ENCODE data around the gene MRPS6.

MRPS6 gene

DNA sequence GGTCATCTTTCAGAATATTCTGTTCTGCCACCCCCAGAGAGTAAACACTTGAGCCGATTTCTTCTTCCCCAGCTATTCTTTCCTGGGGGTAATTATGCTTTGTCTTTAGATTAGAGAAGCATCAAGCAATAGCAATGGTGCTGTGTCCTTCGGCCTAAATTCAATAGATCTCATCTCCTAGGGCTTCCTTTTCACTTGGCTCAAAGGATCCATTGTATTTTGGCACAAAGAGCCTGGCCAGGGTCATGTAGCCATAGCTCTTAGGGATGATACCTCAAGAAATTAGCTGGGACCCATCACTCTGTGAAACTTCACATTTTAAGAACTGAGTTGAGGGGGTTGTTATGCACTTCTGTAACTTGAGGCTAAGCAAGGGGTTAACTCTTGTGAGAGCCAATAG lies 27.0 kb downstream of the MRPS6 start:
- no peak for DNase-seq (ENCODE audit: low spot score)

DNA sequence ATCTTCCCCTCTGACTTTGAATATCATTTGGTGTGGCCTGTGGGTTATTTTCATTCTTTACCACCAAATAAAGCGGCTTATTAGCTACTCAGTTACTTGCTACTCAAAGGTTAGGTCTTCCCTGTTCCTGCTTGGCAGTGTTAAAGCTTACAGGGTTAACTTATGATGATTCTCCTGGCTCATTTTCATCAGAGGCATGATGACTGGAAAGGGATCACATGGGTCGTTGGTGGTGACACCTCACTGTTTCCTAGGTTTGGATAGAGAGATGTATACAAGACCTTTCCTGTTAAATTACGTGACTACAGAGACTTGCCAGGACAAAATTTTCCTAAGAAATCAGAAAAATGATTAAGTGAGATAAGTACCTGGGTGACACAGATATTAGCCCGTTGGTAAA lies 27.4 kb downstream of the MRPS6 start:
- no peak for DNase-seq (ENCODE audit: low spot score)

DNA sequence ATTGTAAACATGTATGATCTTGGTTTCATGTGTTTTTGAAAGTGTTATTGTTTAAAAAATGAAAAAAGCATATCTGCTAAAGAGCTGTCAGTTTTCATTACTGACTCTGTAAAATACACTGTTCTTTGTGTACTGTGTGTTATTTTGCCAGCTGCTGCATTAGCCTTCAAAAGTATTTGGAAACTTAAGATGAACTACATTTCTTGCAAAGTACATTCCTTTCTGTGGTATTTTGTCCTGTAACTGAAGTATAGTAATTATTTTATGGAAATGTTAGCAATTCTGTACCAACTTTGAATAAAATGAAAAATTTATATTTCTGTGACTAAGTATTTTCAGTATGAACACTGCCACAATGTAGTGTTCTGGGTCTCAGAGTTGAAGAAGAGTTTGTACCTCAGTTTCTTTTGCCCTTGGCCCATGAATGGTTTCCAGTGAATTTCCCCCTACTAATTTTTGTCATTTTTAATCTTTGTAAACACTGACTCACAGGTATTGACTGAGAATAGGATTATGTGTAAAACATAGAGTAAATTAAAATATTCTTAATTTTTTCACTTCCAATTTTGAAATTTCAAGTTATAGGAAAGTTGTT lies 32.7 kb downstream of the MRPS6 start:
- no peak for DNase-seq (ENCODE audit: low spot score)

DNA sequence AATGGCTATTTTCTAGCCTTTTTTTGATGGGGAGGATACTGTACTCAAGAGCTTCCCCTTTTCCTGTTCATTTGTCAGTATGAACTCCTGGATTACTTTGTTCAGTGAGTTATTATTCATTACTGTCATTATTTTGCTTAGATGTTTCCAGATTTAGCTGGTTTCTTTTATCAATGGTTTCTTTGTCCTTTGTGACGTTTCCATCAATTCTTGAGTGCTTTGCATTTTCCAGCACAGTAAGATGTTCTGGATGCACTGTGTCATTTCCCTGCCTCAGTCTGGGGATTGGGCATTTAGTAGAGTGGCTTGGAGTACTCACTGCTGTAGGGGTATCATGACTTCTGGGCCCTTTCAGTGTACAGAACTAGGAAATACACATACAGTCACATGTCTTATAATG lies 34.2 kb downstream of the MRPS6 start:
- DNase-seq (ENCODE audit: low spot score), result no peak

DNA sequence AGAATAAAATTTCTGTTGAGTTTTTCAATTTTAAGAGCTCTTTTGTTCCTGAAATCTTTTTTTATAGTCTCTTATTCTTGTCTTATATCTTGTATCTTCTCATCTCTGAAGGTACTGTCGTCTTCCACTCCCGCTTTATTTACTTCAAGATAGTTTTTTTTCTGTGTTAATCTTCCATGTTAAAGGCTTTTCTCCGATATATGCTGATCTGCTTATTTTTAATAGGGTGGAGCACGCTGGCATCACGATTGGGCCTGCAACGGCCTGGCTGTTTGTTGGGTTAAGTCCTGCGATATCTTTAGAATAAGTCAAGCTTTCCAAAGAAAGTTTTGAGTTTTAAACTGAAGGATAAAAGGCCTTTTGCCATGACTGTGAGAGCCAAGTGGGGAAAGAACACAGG lies 35.7 kb downstream of the MRPS6 start:
- DNase-seq (ENCODE audit: low spot score), result no peak

DNA sequence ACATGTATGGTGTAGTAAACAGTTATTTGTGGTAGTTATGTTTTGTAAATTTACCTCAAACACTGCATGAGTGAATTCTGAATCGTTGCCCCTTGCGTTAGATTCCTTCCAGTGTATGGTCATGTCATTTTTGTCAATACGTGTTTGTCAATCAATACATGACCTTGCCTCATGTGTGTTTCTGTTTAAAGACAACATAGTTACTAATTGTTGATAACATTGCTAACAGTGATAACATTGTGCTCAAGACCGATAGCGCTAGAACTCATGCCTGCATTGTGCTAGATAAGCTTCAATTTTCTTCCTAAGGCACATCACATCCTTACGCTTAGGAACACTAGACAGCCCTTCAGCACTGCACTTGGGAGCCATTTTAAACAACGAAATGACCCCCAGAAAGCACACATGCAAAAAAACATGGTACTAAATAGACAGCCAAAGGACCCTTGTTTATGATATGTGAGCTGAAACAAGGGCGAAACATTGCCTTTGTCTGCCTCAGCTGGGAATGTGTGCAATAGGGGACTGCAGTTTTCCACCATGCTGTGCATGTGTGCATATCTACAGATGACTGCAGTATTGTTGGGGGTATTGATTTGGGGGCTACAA lies 37.3 kb downstream of the MRPS6 start:
- DNase-seq (ENCODE audit: low spot score), result no peak

DNA sequence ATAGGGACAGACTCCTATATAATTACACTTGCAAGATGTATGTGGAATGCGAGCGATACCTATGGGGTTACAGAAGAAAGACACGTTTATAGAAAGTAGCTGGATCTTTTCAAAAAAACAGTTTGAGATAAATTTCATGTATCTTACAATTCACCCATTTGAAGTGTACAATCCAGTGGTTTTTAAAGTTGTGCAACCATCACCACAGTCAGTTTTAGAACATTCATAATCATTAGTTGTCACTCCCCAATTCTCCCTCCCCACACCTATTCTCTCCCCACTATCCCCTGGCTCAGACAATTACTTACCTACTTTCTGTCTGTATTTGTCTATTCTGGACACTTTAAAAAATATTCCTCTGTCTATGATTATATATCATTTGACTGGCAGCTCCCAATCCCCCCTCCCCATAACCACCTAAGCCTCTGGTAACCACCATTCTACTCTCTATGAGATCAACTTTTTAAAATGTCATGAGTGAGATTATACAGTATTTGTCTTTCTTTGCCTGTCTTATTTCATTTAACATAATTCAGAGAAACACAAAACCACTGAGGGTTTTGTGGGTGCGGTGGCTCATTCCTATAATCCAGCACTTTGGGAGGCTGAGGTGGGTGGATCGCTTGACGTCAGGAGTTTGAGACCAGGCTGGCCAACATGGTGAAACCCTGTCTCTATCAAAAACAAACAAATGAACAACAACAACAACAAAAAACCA lies 39.1 kb downstream of the MRPS6 start:
- DNase-seq (ENCODE audit: low spot score), result no peak

DNA sequence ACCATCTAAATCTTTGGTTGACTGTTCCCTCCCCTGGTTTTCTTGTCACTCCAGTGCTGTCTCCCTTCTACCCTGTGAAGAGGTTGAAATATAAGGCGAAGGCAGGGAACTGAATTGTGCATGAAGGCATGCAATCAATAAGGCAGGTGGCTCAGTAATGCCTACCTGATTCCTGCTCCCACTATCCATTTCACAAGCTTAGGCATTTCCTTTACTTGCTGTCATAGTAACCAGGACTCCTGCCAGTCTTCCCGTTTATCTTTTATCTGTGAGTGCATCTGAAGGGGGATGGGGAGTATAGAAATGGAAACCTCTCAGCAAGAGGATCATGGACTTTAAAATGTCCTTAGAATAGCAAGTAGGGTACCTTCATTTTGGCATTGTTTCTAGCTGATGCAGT lies 40.5 kb downstream of the MRPS6 start:
- DNase-seq (ENCODE audit: low spot score), result no peak

DNA sequence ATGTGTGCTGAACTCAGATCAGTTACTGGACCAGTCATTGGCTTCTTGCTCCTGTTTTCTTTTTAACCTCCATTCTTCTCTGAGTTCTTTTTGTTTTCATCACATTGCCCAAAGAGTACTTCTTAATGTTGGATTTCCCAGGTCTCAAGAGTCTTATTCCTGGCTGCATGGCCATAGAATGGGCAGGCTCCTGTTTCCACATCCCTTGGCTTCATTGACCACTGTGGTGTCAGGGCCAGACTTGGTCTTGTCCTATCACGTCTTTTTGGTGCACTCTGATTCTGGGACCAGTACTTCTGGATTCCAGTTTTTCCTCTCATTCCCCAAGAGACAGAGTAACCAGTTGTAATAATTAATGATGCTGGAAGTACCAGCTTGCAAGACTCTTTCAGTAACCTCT lies 41.8 kb downstream of the MRPS6 start:
- no peak for DNase-seq (ENCODE audit: low spot score)

DNA sequence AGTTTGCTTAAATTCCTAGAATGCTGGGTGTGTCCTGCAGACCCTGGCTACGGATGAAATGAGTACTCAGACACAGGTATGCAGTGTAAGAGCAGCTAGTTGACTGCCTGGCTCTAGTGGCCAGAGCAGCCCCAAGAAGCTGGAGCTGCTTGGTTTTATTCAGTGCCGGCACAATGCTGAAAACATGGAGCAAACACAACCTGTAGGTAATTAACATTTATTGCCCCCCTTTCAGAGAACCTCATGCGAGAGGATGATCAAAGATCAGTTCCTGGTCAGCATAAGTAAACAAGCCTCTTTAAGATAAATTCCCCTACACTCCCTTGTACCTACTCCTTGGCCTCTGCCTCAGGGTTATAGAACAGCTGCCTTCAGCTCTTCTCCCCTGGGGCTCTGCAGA lies 43.2 kb downstream of the MRPS6 start:
- DNase-seq (ENCODE audit: low spot score), result no peak

DNA sequence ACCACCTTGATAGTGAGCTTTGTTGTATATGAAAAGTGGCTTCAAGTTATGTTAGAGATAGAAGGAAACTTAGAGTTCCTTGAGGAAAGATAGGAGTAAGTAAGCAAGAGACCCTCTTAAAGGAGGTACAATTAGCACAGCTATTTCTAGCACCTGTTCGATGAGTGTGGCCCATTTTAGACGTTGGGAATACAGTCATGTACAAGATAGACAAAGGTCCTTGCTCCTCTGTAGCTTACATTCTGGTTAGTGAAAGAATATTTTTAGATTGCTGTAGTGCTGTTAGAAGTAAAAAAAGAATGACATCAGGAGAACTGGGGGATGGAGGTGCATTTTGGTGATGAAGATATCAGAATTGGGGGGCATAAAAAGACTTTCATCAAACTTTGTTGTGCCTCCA lies 47.5 kb downstream of the MRPS6 start:
- no peak for DNase-seq (ENCODE audit: low spot score)

DNA sequence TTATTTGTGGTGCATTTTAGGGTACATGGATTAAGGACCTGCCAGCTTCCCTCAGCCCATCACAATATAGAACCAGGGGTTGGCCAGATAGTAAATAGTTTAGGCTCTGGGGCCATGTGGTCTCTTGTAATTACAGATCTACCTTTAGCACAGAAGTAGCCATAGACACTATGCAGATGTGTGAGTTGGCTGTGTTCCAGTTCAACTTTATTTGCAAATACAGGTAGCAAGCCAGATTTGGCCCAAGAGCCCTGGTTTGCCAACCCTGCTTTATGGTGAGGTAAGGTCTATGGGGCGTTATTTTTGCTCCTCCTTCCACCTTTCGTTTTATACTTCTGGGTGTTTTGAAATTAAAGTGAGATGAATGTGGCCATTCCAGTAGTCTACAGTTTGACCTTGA lies 48.7 kb downstream of the MRPS6 start:
- no peak for DNase-seq (ENCODE audit: low spot score)

DNA sequence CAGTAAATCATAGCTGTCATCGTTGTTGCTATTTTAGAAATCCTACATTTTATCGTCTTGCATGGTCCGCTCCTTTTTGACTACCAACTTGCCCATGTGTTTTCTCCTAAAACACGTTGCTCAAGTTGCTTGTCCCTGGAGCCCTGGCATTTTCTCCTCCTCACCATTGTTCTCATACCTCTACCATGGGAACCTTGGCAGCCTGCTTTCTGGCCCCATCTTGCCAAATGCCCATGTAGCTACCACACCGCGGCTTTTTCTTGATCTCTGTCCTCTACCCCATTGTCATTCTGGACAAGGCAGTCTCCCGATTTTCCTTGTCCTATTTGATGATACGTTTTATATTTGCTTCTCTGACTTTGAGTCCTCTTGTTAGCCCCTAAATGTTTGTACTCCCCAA lies 50.2 kb downstream of the MRPS6 start:
- DNase-seq (ENCODE audit: low spot score), result no peak

DNA sequence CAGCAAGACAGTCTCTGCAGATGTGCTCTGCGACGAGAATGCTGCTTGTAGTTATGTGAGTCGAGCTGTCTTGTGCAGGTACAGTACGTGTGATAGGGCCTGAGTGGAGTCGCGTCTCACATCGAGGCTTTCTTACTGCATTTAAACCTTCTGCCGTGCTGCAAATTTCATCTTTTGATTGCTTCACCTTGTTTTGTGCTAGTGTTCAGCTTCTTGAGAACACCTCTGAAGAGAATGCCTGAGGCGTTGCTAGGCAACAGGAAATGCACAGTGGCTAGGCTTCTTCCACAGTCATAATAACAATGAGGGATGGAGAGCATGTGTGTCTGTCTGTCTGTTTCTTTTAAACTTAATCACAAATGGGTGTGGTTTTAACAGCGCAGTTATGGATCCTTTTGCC lies 52.9 kb downstream of the MRPS6 start:
- no peak for DNase-seq (ENCODE audit: low spot score)

DNA sequence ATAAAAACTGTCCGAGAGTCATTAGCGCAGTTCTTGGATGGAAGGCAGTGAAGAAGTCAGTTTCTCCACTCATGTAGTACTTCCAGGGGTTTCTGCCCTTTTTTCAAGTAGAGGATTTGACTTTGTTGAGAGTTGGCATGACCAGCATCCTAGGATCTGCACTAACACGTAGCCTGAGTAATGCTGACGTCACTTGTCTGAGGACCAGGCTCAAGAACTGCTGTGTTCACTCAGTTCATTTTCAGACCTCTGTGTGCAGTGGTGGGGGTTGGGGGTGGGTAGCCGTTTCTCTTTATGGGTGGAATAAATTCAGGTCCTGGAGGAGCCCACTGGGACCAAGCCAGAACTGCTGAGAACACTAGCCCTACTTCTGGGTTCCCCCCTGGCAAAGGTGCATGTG lies 53.3 kb downstream of the MRPS6 start:
- DNase-seq (ENCODE audit: low spot score), result no peak

DNA sequence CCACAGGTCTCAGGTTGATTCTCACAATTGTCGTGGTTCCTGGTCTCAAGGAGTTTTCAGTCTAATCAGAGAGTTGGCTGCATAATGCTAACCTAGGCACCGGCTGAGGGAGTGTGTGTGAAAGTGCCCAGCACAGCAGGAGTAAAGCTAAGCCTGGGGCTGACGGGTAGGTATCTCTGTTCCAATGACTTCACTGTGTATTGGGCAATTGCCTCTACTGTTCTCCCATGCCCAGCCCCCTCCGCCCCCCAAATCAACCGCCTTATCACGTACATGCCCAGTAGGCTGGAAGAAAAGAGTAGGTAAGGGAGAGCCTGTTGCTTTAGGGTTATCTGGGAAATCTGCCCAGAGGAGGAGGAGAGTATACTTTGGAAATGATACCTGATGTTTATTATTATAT lies 54.7 kb downstream of the MRPS6 start:
- no peak for DNase-seq (ENCODE audit: low spot score)

DNA sequence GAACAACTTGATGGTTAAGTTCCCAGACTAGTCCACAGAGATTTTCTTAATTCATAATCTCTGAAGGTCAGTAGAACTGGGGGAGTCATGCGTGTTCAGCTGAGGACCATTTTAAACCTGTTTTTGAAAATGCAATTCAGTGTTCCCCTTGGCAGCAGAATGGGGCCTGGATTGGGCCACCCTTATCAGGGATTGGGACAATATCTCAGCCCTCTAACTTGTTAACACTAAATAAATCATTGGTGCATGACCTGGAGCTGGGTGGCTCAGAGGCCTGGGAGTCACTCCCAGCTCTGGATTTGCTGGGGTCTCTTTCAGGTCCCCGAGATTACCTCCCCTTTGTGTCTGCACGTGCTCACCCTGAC lies 55.3 kb downstream of the MRPS6 start:
- no peak for DNase-seq (ENCODE audit: low spot score)

DNA sequence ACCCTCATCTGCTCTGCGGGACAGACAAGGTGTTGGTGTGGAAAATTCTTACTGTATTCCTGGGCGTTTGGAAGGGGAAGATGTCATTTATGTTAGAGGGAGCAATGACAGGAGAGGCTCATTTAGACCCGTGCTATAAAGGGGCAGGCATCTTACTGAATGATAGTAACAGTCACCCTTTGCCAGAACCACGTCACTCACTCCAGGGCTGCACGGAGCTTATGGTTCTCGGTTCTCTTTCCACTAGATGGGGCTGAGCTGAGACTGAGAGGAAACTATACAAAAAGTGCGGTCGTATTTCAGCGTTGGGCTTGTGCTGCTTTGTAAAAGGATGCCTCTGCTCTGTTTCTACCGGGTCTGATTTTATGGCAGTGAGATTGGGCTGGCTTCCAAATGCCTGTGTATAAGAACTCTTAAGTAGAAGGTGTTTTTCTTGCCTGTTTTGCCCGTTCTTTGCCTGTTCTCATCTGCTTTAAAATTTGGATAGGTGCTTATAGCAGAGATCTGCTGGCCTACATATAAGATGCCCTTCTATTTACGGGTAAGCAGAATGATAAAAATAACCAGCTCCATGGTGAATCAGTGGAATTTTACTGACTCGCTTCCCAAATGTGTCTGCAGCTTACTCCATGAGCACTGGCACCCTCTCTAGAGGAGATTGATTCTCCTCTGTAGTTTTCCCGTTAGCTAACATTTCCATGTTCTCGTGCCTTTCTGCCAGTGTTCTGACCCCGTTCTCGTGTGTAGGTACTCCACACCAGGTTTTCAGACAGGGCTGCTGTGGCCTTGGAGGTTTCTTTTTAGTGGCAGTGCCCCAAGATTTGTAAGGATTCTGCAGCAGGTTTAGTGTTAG lies 55.9 kb downstream of the MRPS6 start:
- peak; percentile 93 for DNase-seq (ENCODE audit: low spot score)

DNA sequence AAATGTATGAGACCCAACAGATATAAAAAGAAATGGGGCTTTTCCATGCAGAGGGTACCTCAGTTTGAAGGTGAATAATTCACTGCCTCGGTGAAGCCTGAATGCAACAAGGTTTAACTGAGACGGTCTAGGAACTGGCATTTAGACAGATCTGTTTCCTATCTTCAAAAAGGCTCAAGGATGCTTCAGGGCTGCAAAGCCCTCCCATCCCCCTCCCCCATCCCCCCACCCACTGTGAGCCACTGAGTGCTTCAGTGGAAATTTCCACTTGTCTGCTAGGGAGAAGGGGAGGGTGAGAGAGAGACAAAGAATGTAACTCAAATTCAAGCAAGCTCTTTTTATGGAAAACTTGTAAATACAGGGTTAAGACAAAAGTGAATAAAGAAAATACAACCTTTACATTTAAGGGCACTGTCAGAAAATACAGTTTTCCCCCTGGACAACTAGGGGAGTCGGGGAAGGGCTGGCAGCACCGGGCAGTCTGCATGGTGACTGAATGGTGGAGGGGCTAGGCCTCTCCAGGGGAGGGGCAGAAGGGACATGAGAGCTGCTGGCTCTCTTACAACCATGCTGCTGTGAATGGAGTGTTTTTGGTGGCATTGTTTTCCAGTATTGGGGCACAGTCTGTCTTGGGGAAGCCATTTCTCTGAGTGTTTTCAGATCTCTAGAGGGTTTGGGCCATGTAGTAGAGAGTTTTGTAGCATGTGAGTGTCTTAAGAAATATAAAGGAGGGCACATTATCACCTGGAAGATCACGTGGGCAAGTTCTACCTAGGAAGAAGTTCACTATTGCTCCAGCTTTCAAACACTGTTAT lies 56.7 kb downstream of the MRPS6 start:
- peak; percentile 72 for DNase-seq (ENCODE audit: low spot score)

DNA sequence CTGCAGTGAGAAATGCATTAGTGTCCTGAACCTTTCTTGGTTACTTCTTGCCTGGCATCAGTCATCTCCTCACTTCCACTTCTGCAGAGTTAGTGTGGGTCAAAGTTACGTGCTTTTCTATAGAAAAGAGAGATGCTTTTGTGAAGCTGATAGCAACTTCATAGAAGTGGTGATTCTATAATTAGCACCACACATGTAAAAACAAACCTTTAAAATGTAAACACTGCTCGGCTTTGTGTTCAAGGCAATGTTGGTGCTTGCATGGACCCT lies 57.3 kb downstream of the MRPS6 start:
- no peak for DNase-seq (ENCODE audit: low spot score)

DNA sequence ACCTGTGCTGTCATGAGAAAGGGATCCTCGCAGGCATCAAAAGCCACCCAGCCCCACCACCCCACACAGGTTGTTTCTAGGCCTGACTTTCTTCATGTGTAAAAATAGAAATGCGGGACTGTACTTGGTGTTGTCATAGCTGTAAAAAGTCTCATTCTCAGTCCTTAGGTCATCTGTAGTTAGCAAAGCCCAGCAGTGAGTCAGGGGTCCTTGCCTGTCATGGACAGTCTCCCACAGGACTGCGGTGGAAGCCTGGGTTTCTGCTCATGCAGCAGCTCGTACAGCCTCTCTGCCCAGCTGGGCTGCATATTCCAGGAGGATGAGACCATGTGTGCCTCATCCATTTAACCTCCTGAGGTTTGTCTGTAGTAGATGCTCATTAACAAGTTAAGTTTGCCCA lies 58.2 kb downstream of the MRPS6 start:
- no peak for DNase-seq (ENCODE audit: low spot score)

DNA sequence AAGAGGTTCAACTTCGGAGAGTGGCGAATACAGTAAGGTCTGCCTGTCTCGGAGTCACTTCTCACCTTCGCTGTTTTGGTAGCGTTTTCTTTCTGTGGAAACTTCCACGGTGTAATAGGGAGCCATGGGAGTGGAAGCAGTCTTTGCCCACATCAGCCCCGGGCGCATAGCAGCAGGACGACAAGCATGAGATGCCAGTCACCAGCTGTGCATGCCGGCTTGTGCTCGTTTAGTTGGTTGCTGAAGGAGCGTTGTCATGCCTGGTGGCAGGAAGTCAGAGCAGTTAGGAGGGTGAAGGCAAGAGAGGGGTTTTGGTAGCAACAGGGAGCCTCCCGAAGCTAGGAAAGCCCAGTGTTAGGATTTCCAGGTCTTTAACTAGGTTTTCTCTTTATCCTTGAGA lies 58.8 kb downstream of the MRPS6 start:
- no peak for DNase-seq (ENCODE audit: low spot score)
